ENCODE measurements around the gene SLC49A4. TPM values are rescaled to one million over a fixed set of nuclear protein-coding genes. Genes with fewer than 3 reads are reported as not detected.

SLC49A4 gene
- total RNA-seq, 1 donor from 2014 or later: 18.0 TPM

- H3K9ac ChIP-seq (ENCODE audit: low read length): peak within 1 kb of the TSS; percentile 90
- peaks cover 1% of the 10 kb centered on the region for H4K20me1 ChIP-seq (ENCODE audit: insufficient read depth, low read length)
- H3K27ac ChIP-seq (ENCODE audit: low read depth, low read length): peak within 1 kb of the TSS; percentile 94
- Mint-ChIP-seq H3K27me3 (ENCODE audit: low read depth, unreplicated experiment) (no peaks in the 10 kb centered on the region), H3K9me3 (ENCODE audit: unreplicated experiment) (no peaks in the 10 kb centered on the region), H3K4me1 (ENCODE audit: low read depth, unreplicated experiment) (peaks cover 11% of the 10 kb centered on the region), H3K4me3 (ENCODE audit: unreplicated experiment) (peak within 1 kb of the TSS; percentile 94), H3K36me3 (ENCODE audit: low read depth, unreplicated experiment) (no peaks in the 10 kb centered on the region), H3K27ac (ENCODE audit: unreplicated experiment) (peak within 1 kb of the TSS; percentile 98)
- peak within 1 kb of the TSS; percentile 99 for H2AFZ ChIP-seq (ENCODE audit: low read depth, low read length)
- peak; percentile 90 for DNase-seq (ENCODE audit: low read depth)
- H3K9me3 ChIP-seq (ENCODE audit: insufficient read depth, low read depth, low read length): no peaks in the 10 kb centered on the region
- FAIRE-seq: peak; percentile 67
- peak within 1 kb of the TSS; percentile 95 for H3K4me3 ChIP-seq (ENCODE audit: insufficient read depth, low read depth, low read length)
- peaks cover 15% of the 10 kb centered on the region for H3K79me2 ChIP-seq (ENCODE audit: insufficient read depth, low read length)
- TF ChIP-seq CTCF (IDR thresholded peaks at IDR 0.05; ENCODE audit: insufficient read depth, low read depth, low read length) (no peak), EZH2 (IDR thresholded peaks at IDR 0.05; ENCODE audit: insufficient read depth, low read length) (no peak)
- H3K36me3 ChIP-seq (ENCODE audit: insufficient read depth, low read length): no peaks in the 10 kb centered on the region
- peaks cover 19% of the 10 kb centered on the region for H3K4me1 ChIP-seq (ENCODE audit: insufficient read depth, low read length)
- H3K4me2 ChIP-seq (ENCODE audit: low read length): peak within 1 kb of the TSS; percentile 97
- H3K27me3 ChIP-seq (ENCODE audit: insufficient read depth, low read length): no peaks in the 10 kb centered on the region
Measured at GRCh38 chr3:122793568-122794416, 1.1 kb upstream of the SLC49A4 start, which contains the start of gene HSPBAP1. HSPBAP1 (minus strand) TSS chr3:122793831; CDS start chr3:122793680, 151 bp downstream.

GRCh38 chr3:122794483-122794778, 438 bp upstream of the SLC49A4 start:
- H3K9me3 ChIP-seq (ENCODE audit: insufficient read depth, low read depth, low read length): no peaks in the 10 kb centered on the region
- H3K27me3 Mint-ChIP-seq (ENCODE audit: low read depth, unreplicated experiment): no peaks in the 10 kb centered on the region
- H3K4me3 Mint-ChIP-seq (ENCODE audit: unreplicated experiment): peak overlapping the region; percentile 94
- H3K27ac ChIP-seq (ENCODE audit: low read depth, low read length): peak overlapping the region; percentile 94
- TF ChIP-seq EZH2 (IDR thresholded peaks at IDR 0.05; ENCODE audit: insufficient read depth, low read length): no peak
- TF ChIP-seq CTCF (IDR thresholded peaks at IDR 0.05; ENCODE audit: insufficient read depth, low read depth, low read length): no peak
- DNase-seq (ENCODE audit: low read depth) (peak; percentile 59), FAIRE-seq (no peak)
- H4K20me1 ChIP-seq (ENCODE audit: insufficient read depth, low read length): peaks cover 8% of the 10 kb centered on the region
- H3K27ac Mint-ChIP-seq (ENCODE audit: unreplicated experiment): peak overlapping the region; percentile 98
- H3K4me2 ChIP-seq (ENCODE audit: low read length): peak overlapping the region; percentile 97
- peak overlapping the region; percentile 99 for H2AFZ ChIP-seq (ENCODE audit: low read depth, low read length)
- H3K4me1 ChIP-seq (ENCODE audit: insufficient read depth, low read length): peaks cover 19% of the 10 kb centered on the region
- no peaks in the 10 kb centered on the region for H3K36me3 ChIP-seq (ENCODE audit: insufficient read depth, low read length)
- H3K27me3 ChIP-seq (ENCODE audit: insufficient read depth, low read length): no peaks in the 10 kb centered on the region
- peak overlapping the region; percentile 95 for H3K4me3 ChIP-seq (ENCODE audit: insufficient read depth, low read depth, low read length)
- no peaks in the 10 kb centered on the region for H3K9me3 Mint-ChIP-seq (ENCODE audit: unreplicated experiment)
- peaks cover 11% of the 10 kb centered on the region for H3K4me1 Mint-ChIP-seq (ENCODE audit: low read depth, unreplicated experiment)
- peaks cover 17% of the 10 kb centered on the region for H3K79me2 ChIP-seq (ENCODE audit: insufficient read depth, low read length)
- H3K36me3 Mint-ChIP-seq (ENCODE audit: low read depth, unreplicated experiment): no peaks in the 10 kb centered on the region
- peak overlapping the region; percentile 90 for H3K9ac ChIP-seq (ENCODE audit: low read length)
